ENCODE data around the gene LY9.

- no peak for TF ChIP-seq YY1 (IDR thresholded peaks at IDR 0.05; ENCODE audit: insufficient read depth, insufficient read length)
- TF ChIP-seq ZNF274 (IDR thresholded peaks at IDR 0.05; ENCODE audit: low read depth, low read length), result no peak
These were observed 23.6 kb upstream of the LY9 start for GRCh38 chr1:160772331-160772730.

Measured in NT2/D1 (cell line).